Measurements from ENCODE around the gene PXT1. TPM values are rescaled to one million over a fixed set of nuclear protein-coding genes. Genes with fewer than 3 reads are reported as not detected.

Gene PXT1
- total RNA-seq, 3 donors from 2014 or later, result 0.15 TPM; not detected in 2

DNA sequence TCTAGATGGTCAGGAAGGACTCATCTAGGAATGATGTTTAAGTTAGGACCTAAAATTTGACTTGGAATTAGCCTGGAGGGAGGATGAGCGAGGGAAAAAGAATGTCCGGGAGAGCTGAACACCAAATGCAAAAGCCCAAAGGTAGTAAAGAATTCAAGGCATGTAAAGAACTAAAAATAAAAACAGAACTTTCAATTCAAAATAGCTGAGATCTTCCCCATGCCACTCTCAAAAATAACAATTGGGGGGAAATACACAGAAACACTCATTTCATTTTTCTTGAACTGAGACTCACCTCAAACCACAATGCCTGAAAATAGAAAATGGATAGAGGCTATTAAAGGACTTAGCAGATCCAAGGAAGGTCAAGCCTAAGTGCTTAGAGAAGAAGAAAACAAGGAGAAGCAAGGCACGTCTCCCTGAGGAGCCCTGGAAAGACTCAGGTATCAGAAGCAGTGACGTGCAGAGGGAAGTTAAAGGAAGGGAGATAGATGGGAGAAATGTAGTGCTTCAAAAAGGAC is 10.4 kb downstream of the PXT1 start:
- TF ChIP-seq POLR2AphosphoS5 (IDR thresholded peaks at IDR 0.05), result no peak
- TF ChIP-seq, protein P1, sequence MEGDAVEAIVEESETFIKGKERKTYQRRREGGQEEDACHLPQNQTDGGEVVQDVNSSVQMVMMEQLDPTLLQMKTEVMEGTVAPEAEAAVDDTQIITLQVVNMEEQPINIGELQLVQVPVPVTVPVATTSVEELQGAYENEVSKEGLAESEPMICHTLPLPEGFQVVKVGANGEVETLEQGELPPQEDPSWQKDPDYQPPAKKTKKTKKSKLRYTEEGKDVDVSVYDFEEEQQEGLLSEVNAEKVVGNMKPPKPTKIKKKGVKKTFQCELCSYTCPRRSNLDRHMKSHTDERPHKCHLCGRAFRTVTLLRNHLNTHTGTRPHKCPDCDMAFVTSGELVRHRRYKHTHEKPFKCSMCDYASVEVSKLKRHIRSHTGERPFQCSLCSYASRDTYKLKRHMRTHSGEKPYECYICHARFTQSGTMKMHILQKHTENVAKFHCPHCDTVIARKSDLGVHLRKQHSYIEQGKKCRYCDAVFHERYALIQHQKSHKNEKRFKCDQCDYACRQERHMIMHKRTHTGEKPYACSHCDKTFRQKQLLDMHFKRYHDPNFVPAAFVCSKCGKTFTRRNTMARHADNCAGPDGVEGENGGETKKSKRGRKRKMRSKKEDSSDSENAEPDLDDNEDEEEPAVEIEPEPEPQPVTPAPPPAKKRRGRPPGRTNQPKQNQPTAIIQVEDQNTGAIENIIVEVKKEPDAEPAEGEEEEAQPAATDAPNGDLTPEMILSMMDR (IDR thresholded peaks at IDR 0.05), result no peak
- no peak for TF ChIP-seq POLR2A (IDR thresholded peaks at IDR 0.05)
- no peaks in the 10 kb centered on the region for H3K36me3 ChIP-seq
- no peaks in the 10 kb centered on the region for H3K9me3 ChIP-seq
- no peaks in the 10 kb centered on the region for H3K27me3 ChIP-seq
- no peak overlapping the region for H3K4me3 ChIP-seq
- H3K4me1 ChIP-seq, result no peaks in the 10 kb centered on the region
- no peak for DNase-seq (ENCODE audit: low spot score in 2 of 2)
- H3K27ac ChIP-seq, result no peak overlapping the region
- intact Hi-C loops (cut with DNase I; ENCODE audit: low total_unique reads), result loop anchor here (5.0 kb wide), 1 partner anchor 170 kb away; no protein-coding TSS in a partner anchor

DNA sequence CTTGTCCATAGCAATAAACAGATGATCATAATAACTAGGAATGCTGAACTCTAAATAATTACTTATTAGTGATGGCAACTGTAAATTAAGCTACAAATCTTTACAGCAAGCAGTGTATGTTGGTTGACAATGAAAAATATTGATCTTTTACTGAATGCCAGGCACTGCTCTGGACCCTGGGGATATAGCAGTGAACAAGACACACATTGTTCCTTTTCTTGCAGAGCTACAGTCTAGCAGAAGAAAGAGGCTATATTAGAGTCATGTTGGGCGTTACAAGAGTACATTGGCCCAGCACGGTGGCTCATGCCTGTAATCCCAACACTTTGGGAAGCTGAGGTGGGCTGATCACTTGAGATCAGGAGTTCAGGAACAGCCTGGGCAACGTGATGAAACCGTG is 11.5 kb downstream of the PXT1 start:
- Histone ChIP-seq H3K4me3 (no peak overlapping the region), H3K9me3 (no peaks in the 10 kb centered on the region), H3K4me1 (no peaks in the 10 kb centered on the region), H3K27ac (no peak overlapping the region), H3K27me3 (no peaks in the 10 kb centered on the region), H3K36me3 (no peaks in the 10 kb centered on the region)
- intact Hi-C loops (cut with DNase I; ENCODE audit: low total_unique reads), result loop anchor here (5.0 kb wide), 1 partner anchor 169 kb away; no protein-coding TSS in a partner anchor
- no peak for DNase-seq (ENCODE audit: low spot score in 2 of 2)
- TF ChIP-seq POLR2AphosphoS5 (IDR thresholded peaks at IDR 0.05) (no peak), POLR2A (IDR thresholded peaks at IDR 0.05) (no peak)
- TF ChIP-seq, protein P1 (IDR thresholded peaks at IDR 0.05), result no peak

DNA sequence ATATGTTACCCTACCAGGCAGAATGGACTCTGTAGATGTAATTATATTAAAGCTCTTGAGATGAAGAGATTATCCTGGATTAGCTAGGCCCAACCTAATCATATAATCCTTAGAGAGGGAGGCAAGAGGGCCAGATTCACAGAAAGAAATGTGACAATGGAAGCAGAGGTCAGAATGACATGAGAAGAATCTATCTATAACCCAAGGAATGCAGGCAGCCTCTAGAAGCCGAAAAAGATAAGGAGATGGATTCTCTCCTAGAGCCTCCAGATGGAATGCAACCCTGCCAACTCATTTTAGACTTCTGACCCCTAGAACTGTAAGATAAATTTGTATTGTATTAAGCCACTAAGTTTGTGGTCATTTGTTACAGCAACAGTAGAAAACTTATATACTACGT is 12.3 kb downstream of the PXT1 start:
- intact Hi-C loops (cut with DNase I; ENCODE audit: low total_unique reads), result loop anchor here (5.0 kb wide), 1 partner anchor 168 kb away; no protein-coding TSS in a partner anchor
- no peaks in the 10 kb centered on the region for H3K4me1 ChIP-seq

DNA sequence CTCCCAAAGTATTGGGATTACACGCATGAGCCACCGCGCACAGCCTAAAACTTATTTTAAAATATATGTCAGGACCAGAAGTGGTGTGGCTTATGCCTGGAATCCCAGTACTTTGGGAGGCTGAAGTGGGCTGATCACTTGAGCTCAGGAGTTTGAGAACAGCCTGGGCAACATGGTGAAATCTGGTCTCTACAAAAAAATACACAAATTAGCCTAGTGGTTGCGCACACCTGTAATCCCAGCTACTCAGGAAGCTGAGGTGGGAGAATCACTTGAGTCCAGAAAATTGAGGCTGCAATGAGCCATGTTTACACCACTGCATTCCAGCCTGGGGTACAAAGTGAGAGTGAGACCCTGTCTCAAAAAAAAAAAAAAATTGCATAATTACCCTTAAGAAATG is 13.7 kb downstream of the PXT1 start:
- no peak for TF ChIP-seq POLR2AphosphoS5 (IDR thresholded peaks at IDR 0.05)
- TF ChIP-seq, protein P1 (IDR thresholded peaks at IDR 0.05), result peak in 1 of 3 donors; percentile 25
- H3K4me1 ChIP-seq, result no peaks in the 10 kb centered on the region
- H3K9me3 ChIP-seq, result no peaks in the 10 kb centered on the region
- intact Hi-C loops (cut with DNase I; ENCODE audit: low total_unique reads), result no loop called here
- H3K4me3 ChIP-seq, result no peak overlapping the region
- H3K27me3 ChIP-seq, result no peaks in the 10 kb centered on the region
- no peak for DNase-seq (ENCODE audit: low spot score in 2 of 2)
- no peak overlapping the region for H3K27ac ChIP-seq
- no peaks in the 10 kb centered on the region for H3K36me3 ChIP-seq

More for the DNA sequence above, 12.3 kb downstream of the PXT1 start:
- Histone ChIP-seq H3K4me3 (no peak overlapping the region), H3K9me3 (no peaks in the 10 kb centered on the region), H3K36me3 (no peaks in the 10 kb centered on the region), H3K27me3 (no peaks in the 10 kb centered on the region), H3K27ac (no peak overlapping the region)
- TF ChIP-seq POLR2A (IDR thresholded peaks at IDR 0.05), result no peak
- TF ChIP-seq, protein P1 (IDR thresholded peaks at IDR 0.05), result no peak
- no peak for TF ChIP-seq POLR2AphosphoS5 (IDR thresholded peaks at IDR 0.05)
- no peak for DNase-seq (ENCODE audit: low spot score in 2 of 2)

DNA sequence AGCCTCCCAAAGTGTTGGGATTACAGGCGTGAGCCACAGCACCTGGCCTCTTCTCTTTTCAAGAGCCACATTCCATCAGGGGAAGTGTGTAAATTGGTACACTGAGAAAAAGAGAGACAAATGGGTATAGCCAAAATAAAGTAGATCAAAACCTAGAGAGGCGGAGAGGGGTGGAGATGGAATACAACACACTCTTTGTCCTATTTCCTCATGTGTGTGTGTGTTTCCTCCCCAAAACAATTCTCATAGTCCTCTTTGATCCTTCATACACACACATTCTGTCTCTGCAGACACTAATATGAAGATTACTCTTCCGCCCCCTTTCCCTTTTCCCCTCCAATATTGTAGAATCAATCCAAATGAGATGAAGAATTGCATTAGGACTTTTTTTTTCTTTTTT is 16.0 kb downstream of the PXT1 start:
- H3K27ac ChIP-seq, result no peak overlapping the region
- DNase-seq (ENCODE audit: low spot score in 2 of 2), result no peak
- peaks cover 0 to 6% of the 10 kb centered on the region in 2 donors for H3K4me1 ChIP-seq
- no peaks in the 10 kb centered on the region for H3K9me3 ChIP-seq
- no peaks in the 10 kb centered on the region for H3K36me3 ChIP-seq
- no peak overlapping the region for H3K4me3 ChIP-seq
- intact Hi-C loops (cut with DNase I; ENCODE audit: low total_unique reads), result no loop called here
- TF ChIP-seq POLR2AphosphoS5 (IDR thresholded peaks at IDR 0.05) (no peak), POLR2A (IDR thresholded peaks at IDR 0.05) (no peak)
- TF ChIP-seq, protein P1 (IDR thresholded peaks at IDR 0.05), result no peak
- no peaks in the 10 kb centered on the region for H3K27me3 ChIP-seq

Data from breast epithelium (tissue), 4 donors.